C4-2B (cell line): ENCODE results near the gene MND1.

Experiments
- CTCF ChIP-seq: fragments of 450-650 bp; conservative IDR thresholded peaks from 2 replicates; pipeline ENCODE4 v1.5.1; 2017; ENCODE audit warnings: mild to moderate bottlenecking
- ZFX ChIP-seq: fragments of 450-650 bp; IDR thresholded peaks from 2 replicates; pipeline ENCODE4 v1.6.1; 2017

GRCh38 chr4:153349206-153349805 lies 4.8 kb downstream of the MND1 start:
- TF ChIP-seq CTCF (no peak), ZFX (no peak)
